AG09309 (cell line): ENCODE data around the gene EVA1B.

ENCODE experiments used
- DNase-seq: peaks from one replicate; pipeline ENCODE4 v3.0.0-alpha.2; 2010; ENCODE audit warnings: low read depth
- H3K4me3 ChIP-seq: 2 replicates; pipeline ENCODE4 v1.5.1; 2011; ENCODE audit warnings: mild to moderate bottlenecking, low read depth, low read length, moderate library complexity; ENCODE audit not compliant: control insufficient read depth
- CTCF ChIP-seq: IDR thresholded peaks from 2 replicates; pipeline ENCODE4 v1.5.1; 2011; ENCODE audit warnings: mild to moderate bottlenecking, low read depth, low read length, inconsistent platforms; ENCODE audit not compliant: insufficient read depth, control insufficient read depth; ENCODE audit errors: missing control alignments

Gene EVA1B

GRCh38 chr1:36346741-36347370, 23.4 kb upstream of the EVA1B start:
- no peak for TF ChIP-seq CTCF
- no peak for DNase-seq
- no peak overlapping the region for H3K4me3 ChIP-seq

DNA sequence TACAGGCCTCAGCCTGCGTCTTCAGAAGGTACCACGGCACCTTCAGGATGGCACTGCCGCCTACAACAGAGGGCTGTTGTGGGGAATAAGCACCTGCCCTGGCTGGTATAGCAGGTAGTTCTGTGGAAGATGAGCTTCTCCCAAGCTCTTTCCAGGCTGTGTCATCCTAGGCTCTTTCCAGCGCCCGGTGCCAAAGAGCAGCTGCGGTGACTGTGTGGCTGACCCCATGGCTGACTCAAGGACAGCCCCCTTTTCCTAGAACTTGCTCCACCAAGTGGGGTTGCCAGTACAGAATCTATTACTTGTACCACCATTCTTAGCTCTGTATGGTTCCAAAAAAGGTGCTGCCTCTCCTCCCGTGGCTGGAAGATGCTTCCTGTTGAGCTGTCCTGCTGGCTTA, 21.9 kb upstream of the EVA1B start:
- no peak for TF ChIP-seq CTCF

GRCh38 chr1:36344395-36344680, 20.9 kb upstream of the EVA1B start:
- DNase-seq = no peak
- TF ChIP-seq CTCF = no peak
- no peak overlapping the region for H3K4me3 ChIP-seq

More for the DNA sequence above, 21.9 kb upstream of the EVA1B start:
- no peak for DNase-seq
- no peak overlapping the region for H3K4me3 ChIP-seq

DNA sequence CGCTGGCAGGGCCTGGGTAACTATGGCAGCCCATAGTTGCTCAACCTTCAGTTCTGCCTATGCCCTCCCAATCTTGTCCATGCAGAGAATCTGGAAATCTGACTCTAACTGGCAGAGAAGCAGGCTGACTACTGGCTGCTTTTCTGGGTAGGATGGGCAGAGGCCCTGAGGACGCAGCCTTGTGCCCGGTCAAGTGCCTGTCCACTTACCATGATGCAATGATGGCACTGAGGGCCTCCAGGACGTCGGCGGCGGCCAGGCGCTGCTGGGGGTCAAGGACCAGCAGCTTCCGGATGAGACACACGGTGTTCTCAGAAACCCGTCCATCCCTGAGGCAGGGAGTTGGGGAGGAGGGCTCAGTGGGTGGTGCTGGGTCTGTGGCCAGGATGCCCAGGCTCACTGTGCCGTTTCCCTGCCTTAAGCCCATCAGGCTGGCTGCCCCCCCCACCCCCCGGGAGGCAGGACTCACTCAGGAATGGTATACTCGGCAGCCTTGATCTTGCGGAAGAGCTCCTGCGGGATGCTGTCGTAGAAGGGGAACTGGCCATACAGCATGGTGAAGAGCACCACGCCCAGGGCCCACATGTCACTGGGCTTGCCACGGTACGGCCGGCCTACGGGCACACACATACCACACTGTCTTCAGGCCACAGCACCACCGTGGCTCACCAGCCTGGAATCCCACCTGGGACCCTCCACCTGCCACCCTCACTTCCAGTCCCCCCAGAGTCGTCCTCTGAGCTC, 20.4 kb upstream of the EVA1B start:
- DNase-seq = no peak
- TF ChIP-seq CTCF = no peak
- H3K4me3 ChIP-seq = no peak overlapping the region

- TF ChIP-seq CTCF = peak; percentile 86
- H3K4me3 ChIP-seq = no peak overlapping the region
- no peak for DNase-seq
These were observed 19.2 kb upstream of the EVA1B start for GRCh38 chr1:36342426-36343185.

GRCh38 chr1:36341626-36342320, 18.3 kb upstream of the EVA1B start:
- H3K4me3 ChIP-seq = no peak overlapping the region
- no peak for TF ChIP-seq CTCF
- DNase-seq = no peak
